Stimulated activated effector memory CD8-positive, alpha-beta T cell treated with anti-CD3 and anti-CD28 coated beads, Interleukin-12 subunit alpha, Interleukin-12 subunit beta, amount 100 ng/mL, for 72 hours (primary cell): ENCODE results near the gene SLC27A1.
"Not testable (repeated sequence)": the region's sequence is repeated elsewhere in the genome, so short reads cannot be mapped to it uniquely, and the experiment has no call there.

Experiments used
- ATAC-seq: fragments of 150-1000 bp; cut with Tn5 transposase; 2 replicates; pipeline ENCODE4 v1.10.0; 2021
- DNase-seq, 2 donors: peaks; one replicate each; pipeline ENCODE4 v3.0.0; 2021 to 2022; ENCODE audit warnings: low spot score in 2 of 2
- H3K27ac Mint-ChIP-seq: one replicate; pipeline ENCODE4 v1.8.0; 2022; ENCODE audit warnings: mild to moderate bottlenecking, mixed read lengths
- H3K36me3 Mint-ChIP-seq: one replicate; pipeline ENCODE4 v1.8.0; 2022; ENCODE audit warnings: mild to moderate bottlenecking, mixed read lengths
- H3K4me1 Mint-ChIP-seq: one replicate; pipeline ENCODE4 v1.8.0; 2022; ENCODE audit warnings: mixed read lengths
- H3K4me3 Mint-ChIP-seq: one replicate; pipeline ENCODE4 v1.8.0; 2022; ENCODE audit warnings: mild to moderate bottlenecking, mixed read lengths
- H3K9me3 Mint-ChIP-seq: one replicate; pipeline ENCODE4 v1.8.0; 2022; ENCODE audit warnings: mixed read lengths

SLC27A1 gene

DNA sequence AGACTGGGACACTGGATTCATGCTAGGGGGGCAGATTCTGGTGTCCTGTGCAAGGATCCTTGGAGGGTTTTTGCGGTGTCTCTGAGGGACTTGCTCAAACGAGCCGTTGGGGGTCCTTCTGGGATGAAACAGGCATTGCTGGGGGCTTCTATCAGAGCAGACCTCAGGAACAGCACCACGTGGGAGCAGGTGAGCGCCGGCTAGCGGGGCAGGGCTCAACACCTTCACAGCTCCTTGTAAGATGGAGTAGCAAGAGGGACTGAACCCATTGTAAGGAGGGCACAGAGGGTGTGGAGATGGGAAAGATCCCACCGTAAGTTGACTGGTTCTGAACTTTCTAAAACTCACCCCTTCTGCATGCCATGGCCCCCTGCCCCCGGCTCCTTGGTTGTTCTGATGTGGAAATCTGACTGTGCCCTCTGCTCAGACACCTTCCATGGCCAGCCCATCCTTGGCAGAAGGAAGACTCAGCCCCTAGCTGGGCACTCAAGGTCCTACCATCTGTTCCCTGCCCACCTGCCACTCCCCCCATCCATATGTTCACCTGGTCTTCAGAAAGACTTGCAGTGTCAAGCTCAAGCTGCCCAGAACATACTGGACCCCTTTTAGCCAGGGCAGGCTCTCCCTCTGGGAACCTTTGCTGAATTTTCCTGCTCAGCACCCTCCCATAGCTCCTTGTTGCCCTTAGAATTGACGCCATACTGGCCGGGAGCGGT, 1.2 kb downstream of the SLC27A1 start:
- H3K36me3 Mint-ChIP-seq, result no peaks in the 10 kb centered on the region
- no peaks in the 10 kb centered on the region for H3K9me3 Mint-ChIP-seq
- ATAC-seq (no peak), DNase-seq (no peak)
- H3K4me3 Mint-ChIP-seq, result peak overlapping the region; percentile 88
- H3K27ac Mint-ChIP-seq, result peak overlapping the region; percentile 91
- H3K4me1 Mint-ChIP-seq, result peaks cover 46% of the 10 kb centered on the region

DNA sequence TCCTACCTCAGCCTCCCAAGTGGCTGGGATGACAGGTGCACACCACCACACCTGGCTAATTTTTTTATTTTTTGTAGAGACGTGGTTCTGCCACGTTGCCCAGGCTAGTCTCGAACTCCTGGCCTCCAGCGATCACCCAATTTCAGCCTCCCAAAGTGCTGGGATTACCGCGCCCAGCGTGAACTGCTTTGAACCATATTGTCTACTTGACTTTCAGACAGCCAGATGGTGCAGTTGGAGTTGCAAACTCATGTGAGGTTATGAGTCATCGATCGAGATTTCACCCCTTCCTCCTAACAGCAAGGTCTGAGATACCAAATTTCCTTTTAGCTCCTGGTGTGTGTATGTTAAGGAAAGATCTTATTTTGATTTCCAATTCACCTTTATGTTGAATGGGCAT, 2.7 kb downstream of the SLC27A1 start:
- ATAC-seq, result no peak
- peaks cover 46% of the 10 kb centered on the region for H3K4me1 Mint-ChIP-seq
- H3K4me3 Mint-ChIP-seq, result no peak overlapping the region
- no peaks in the 10 kb centered on the region for H3K9me3 Mint-ChIP-seq
- DNase-seq, result no peak
- H3K36me3 Mint-ChIP-seq, result no peaks in the 10 kb centered on the region
- H3K27ac Mint-ChIP-seq, result no peak overlapping the region

DNA sequence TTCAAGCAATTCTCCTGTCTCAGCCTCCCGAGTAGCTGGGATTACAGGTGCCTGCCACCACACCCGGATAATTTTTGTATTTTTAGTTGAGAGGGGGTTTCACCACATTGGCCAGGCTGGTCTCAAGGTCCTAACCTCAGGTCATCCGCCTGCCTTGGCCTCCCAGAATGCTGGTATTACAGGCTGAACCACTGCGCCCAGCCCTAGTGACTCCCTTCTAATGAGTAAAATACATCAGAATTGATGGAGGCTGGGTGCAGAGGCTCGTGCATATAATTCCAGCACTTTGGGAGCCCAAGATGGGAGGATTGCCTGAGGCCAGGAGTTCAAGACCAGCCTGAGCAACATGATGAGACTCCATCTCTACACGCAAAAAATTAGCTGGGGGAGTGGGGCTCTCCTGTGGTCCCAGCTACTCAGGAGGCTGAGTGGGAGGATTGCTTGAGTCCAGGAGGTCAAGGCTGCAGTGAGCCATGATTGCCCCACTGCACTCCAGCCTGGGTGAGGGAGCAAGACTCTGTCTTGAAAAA, 4.8 kb downstream of the SLC27A1 start:
- not testable (repeated sequence) for H3K9me3 Mint-ChIP-seq, H3K27ac Mint-ChIP-seq, H3K4me3 Mint-ChIP-seq, ATAC-seq, DNase-seq, H3K36me3 Mint-ChIP-seq
- H3K4me1 Mint-ChIP-seq, result peaks cover 28% of the 10 kb centered on the region

DNA sequence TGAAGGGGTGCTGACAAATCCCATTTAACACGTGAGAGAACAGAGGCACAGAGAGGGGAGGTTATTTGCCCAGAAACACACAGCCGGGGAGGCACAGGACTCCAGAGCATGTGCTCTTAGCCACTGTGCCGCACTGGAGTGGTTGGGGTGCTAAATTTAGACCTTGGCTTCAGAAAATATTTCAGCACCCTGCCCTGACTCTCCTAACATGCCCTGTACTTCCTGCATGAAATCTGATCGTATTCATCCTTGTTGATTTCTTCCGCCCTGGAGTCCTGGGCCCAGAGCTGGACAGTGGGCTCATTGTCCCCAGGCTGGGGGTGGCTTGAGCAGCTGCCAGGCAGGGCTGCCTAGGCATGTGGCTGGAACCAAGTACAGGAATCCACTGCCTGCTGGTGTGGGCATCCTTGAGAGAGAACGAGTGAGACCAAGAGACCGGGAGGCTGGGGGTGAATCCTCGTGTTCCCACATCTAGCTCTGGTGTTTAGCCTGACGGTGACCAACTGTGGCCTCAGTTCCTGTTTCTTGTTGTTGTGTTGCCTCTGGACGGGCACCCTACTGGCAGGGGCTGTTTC, 5.3 kb downstream of the SLC27A1 start:
- no peak overlapping the region for H3K4me3 Mint-ChIP-seq

DNA sequence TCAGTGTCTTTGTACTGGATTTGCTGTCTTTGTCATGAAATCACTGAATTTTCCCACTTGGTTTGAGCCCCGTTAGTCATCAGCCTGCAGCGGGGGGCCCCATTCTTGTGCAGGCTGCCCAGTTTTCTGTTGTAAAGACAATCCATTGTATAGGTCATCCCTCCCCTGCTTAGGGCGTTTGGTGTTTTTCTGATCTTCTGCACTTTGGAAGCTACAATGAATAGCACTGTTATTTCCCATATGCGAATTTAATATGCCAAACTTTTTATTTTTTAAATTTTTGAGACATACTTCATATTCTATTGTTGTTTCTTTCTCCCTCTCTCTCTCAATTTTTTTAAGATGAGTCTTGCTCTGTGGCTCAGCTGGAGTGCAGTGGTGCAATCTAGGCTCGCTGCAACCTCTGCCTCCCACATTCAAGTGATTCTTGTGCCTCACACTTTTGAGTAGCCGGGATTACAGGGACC, 9.0 kb downstream of the SLC27A1 start:
- Mint-ChIP-seq H3K9me3 (no peaks in the 10 kb centered on the region), H3K4me1 (no peaks in the 10 kb centered on the region), H3K4me3 (no peak overlapping the region), H3K36me3 (no peaks in the 10 kb centered on the region), H3K27ac (no peak overlapping the region)
- ATAC-seq (no peak), DNase-seq (no peak)

More for the DNA sequence above, 5.3 kb downstream of the SLC27A1 start:
- no peaks in the 10 kb centered on the region for H3K9me3 Mint-ChIP-seq
- peak overlapping the region; percentile 40 for H3K27ac Mint-ChIP-seq
- H3K36me3 Mint-ChIP-seq, result no peaks in the 10 kb centered on the region
- DNase-seq (no peak), ATAC-seq (no peak)
- peaks cover 26% of the 10 kb centered on the region for H3K4me1 Mint-ChIP-seq

DNA sequence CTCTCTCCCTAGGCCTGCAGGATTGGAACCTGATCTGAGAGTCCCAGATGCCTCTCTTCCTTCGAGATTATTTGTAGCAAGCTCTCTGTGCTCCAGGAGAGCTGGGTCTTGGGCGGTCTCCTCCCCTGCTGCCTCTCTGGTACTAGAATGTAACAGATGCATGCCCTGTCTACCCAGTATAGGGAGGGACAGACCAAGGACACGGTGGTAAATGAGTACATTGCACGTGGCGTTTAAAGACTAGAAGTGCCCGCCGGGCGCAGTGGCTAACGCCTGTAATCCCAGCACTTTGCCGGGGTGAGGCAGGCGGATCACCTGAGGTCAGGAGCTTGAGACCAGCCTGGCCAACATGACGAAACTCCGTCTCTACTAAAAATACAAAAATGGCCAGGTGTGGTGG, 11.7 kb downstream of the SLC27A1 start:
- ATAC-seq (no peak), DNase-seq (no peak)
- Mint-ChIP-seq H3K4me1 (no peaks in the 10 kb centered on the region), H3K36me3 (no peaks in the 10 kb centered on the region), H3K4me3 (no peak overlapping the region), H3K27ac (no peak overlapping the region), H3K9me3 (no peaks in the 10 kb centered on the region)

DNA sequence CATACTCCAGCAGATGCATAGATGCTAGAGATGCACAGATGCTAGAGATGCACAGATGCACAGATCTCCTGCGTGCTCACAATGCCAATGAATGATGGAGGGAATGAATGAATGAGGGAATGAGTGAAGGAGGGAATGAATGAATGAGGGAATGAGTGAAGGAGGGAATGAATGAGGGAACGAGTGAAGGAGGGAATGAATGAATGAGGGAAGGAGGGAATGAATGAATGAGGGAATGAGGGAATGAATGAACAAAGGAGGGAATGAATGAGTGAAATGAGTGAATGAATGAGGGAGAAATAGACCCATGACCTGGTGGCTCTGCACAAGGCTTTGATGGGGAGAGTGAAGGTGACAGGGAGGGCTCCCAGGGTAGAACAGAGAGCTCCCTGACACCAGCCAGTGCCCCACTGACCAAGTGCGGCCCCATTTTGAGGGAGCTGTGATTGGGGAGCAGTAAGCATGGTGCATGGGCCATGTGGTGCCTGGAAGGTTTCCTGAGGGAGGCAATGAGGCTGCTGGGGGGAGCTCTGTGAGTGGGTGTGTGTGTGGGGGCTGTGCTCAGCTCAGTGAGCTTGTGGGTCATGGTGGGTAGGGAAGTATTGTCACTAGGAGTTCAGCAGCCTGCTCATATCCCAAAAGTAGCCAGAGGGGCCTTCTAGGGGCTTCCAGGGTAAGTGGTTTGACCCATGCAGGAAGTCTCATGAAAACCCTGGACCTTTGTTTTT, 12.7 kb downstream of the SLC27A1 start:
- Mint-ChIP-seq H3K9me3 (no peaks in the 10 kb centered on the region), H3K4me1 (peaks cover 8% of the 10 kb centered on the region), H3K36me3 (no peaks in the 10 kb centered on the region), H3K27ac (no peak overlapping the region), H3K4me3 (no peak overlapping the region)
- ATAC-seq (no peak), DNase-seq (no peak)

DNA sequence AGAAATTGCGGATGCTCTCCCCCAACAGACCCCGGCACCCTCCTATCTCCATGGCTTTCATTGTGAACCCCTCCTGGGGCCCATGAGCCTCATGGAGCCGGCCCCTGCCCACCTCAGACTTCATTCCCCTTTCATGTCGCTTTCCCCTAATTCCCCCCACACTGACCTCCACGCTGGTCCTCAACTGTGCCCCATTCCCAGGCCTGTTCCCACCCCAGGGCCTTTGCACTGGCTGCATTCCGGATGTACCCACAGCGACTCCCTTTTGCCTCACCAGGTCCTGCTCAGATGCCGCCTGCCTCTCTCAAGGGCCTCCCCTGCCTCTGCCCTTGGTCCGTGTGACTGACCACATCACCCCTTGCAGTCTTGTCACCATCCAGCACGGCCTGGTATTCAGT, 13.3 kb downstream of the SLC27A1 start:
- no peaks in the 10 kb centered on the region for H3K36me3 Mint-ChIP-seq
- ATAC-seq, result no peak
- no peak overlapping the region for H3K27ac Mint-ChIP-seq
- no peak overlapping the region for H3K4me3 Mint-ChIP-seq
- no peaks in the 10 kb centered on the region for H3K9me3 Mint-ChIP-seq
- DNase-seq, result no peak
- peaks cover 14% of the 10 kb centered on the region for H3K4me1 Mint-ChIP-seq

DNA sequence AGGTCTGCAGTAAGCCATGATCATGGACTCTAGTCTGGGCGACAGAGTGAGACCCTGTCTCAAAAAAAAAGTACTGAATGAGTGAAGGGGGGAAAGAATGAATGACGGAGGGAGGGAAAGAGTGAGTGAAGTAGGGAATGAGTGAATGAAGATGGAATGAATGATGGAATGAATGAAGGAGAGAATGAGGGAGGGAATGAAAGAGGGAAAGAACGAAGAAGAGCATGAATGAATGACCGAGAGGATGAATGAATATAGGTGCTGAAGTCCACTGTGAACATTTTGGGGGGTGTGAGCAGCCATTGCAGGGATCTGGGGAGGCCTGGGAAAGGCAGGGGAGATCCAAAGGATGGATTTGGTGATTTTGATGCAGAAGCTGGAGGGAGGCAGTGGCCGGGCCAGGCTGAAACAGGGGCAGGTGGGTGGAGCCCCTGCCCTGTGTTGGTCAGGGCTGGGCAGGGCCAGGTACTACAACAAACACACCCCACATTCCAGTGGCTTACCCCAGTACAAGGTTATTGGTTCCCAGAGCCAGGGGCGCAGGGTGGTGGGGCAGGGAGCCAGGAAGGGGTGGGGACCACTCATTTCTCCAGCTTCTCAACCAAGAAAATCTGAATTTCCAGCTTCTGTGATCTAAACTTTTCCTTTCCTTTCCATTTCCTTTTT, 14.3 kb downstream of the SLC27A1 start:
- Mint-ChIP-seq H3K9me3 (no peaks in the 10 kb centered on the region), H3K27ac (no peak overlapping the region), H3K4me1 (peaks cover 24% of the 10 kb centered on the region), H3K36me3 (no peaks in the 10 kb centered on the region), H3K4me3 (no peak overlapping the region)
- DNase-seq (no peak), ATAC-seq (no peak)

DNA sequence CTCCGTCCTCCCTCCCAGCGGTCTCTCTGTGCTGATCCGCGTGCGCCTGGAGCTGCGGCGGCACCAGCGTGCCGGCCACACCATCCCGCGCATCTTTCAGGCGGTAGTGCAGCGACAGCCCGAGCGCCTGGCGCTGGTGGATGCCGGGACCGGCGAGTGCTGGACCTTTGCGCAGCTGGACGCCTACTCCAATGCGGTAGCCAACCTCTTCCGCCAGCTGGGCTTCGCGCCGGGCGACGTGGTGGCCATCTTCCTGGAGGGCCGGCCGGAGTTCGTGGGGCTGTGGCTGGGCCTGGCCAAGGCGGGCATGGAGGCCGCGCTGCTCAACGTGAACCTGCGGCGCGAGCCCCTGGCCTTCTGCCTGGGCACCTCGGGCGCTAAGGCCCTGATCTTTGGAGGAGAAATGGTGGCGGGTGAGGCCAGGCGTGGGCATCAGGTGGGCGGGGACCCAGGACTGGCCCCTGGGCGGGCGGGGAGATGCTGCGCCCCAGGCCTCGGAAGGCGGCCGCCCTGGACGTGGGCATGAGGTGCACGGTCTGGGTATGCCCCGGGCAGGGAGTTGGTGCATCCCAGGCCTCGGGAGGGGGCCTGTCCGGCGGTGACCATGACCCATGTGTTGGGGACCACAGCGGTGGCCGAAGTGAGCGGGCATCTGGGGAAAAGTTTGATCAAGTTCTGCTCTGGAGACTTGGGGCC, 16.4 kb downstream of the SLC27A1 start:
- DNase-seq, result no peak
- no peak for ATAC-seq
- H3K9me3 Mint-ChIP-seq, result no peaks in the 10 kb centered on the region
- H3K27ac Mint-ChIP-seq, result no peak overlapping the region
- H3K4me1 Mint-ChIP-seq, result peaks cover 32% of the 10 kb centered on the region
- H3K4me3 Mint-ChIP-seq, result no peak overlapping the region
- H3K36me3 Mint-ChIP-seq, result no peaks in the 10 kb centered on the region

DNA sequence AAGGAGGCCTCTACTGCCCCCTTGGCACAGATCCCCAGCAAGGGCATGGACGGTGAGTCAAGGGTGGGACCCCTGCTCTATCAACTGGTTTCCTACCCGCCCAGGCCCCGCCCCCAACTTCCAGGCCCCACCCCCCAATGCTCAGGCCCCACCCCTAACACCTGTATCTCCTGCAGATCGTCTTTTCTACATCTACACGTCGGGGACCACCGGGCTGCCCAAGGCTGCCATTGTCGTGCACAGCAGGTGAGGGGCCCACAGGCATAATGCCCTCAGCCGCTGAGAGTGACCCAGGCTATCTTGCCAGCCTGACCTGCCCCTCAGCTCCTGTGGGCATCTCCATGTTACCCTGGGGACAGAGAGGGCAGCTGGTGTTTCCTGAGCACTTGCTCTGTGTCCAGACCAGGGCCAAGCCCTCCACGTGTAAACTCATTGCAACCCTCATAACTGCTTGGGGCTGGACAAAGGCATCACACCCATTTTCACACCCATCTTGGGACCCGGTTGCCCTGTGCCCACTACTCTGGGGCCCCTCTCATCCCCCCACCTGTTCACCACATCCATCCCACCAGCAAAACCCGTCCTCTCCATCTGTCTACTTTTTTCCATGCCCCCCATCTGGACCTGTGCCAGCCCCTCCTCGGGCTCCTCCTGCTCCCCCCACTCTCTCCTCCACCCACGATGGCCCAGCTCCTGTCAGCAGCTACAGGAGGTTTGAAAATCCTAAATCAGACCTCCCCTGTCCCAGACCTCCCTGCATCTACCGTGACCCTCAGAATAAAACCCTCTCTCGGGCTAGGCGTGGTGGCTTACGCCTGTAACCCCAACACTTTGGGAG, 17.2 kb downstream of the SLC27A1 start:
- peak overlapping the region; percentile 76 for H3K4me3 Mint-ChIP-seq

DNA sequence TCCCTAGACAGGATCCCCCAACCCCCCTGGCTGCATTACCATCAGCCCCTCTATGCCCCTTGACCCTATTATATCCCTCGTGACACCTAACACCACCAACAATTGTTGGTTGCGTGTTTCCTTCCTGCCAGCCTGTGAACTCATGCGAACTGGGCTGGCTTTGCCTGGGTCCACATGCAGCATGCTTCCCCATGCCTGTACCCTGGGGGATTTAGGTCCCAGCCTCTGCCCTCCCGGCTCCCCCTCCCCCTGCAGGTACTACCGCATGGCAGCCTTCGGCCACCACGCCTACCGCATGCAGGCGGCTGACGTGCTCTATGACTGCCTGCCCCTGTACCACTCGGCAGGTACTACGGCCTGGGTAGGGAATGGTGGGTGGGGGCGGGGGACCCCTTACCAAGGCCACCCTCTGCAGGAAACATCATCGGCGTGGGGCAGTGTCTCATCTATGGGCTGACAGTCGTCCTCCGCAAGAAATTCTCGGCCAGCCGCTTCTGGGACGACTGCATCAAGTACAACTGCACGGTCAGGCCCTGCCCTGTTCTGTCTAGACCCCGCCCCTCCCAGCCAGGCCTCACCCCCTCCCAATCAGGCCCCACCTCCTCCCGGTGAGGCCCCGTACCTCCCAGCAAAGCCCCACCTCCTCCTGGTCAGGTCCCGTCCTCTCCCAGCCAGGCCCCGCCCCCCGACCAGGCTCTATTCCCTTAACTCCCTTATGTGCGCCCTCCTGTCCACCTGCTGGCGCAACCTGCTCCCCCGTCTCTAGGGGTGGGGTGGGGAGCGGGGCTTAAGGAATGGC, 18.5 kb downstream of the SLC27A1 start:
- DNase-seq (peak; percentile 58 to 73), ATAC-seq (peak; percentile 97)
- Mint-ChIP-seq H3K36me3 (no peaks in the 10 kb centered on the region), H3K9me3 (no peaks in the 10 kb centered on the region), H3K27ac (peak overlapping the region; percentile 83), H3K4me1 (peaks cover 32% of the 10 kb centered on the region), H3K4me3 (peak overlapping the region; percentile 76)

More for the DNA sequence above, 17.2 kb downstream of the SLC27A1 start:
- no peaks in the 10 kb centered on the region for H3K9me3 Mint-ChIP-seq
- peak overlapping the region; percentile 83 for H3K27ac Mint-ChIP-seq
- H3K36me3 Mint-ChIP-seq, result no peaks in the 10 kb centered on the region
- ATAC-seq (no peak), DNase-seq (no peak)
- peaks cover 32% of the 10 kb centered on the region for H3K4me1 Mint-ChIP-seq

DNA sequence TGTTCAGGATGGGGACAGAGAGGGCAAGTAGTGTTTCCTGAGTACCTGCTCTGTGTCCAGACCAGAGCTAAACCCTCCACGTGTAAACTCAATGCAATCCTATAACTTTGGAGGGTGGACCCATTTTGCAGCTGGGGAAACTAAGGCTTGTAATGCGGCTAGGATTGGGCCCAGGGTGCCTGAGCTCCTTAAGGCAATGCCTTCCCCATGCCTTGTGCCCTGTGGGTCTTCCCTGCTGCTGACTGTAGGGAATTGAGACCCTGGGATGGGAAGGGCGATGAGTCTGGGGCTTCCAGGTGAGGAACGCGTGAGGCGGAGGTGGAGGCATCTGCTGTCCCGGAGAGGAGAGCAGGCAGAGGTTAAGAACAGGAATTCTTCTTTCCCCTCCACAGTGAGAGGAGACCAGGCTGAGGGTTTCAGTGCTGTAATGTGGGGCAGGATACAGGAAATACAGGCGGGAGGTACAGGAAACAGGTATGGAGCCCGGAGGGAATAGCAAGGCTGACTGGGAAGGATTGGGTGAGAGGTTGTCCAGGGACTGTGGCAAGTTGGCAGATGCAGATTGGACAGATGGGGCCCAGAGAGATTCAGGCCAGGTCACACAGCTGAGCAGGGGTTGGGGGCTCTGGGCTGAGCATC, 19.2 kb downstream of the SLC27A1 start:
- Mint-ChIP-seq H3K27ac (no peak overlapping the region), H3K4me1 (peaks cover 32% of the 10 kb centered on the region), H3K36me3 (no peaks in the 10 kb centered on the region), H3K4me3 (peak overlapping the region; percentile 76), H3K9me3 (no peaks in the 10 kb centered on the region)
- DNase-seq (no peak), ATAC-seq (no peak)
